GM04504 (cell line): ENCODE measurements around the gene SCGB1D4.
"Not testable (repeated sequence)": the region's sequence is repeated elsewhere in the genome, so short reads cannot be mapped to it uniquely, and the experiment has no call there.

Source experiments
- DNase-seq: peaks from one replicate; pipeline ENCODE4 v3.0.0-alpha.2; 2012; ENCODE audit warnings: low read depth

The SCGB1D4 gene

GRCh38 chr11:62298975-62299374, at the start of gene SCGB1D4:
TSS of gene SCGB1D4 (minus strand) at chr11:62299075. CDS start at chr11:62299010, 65 bp downstream.
- DNase-seq: no peak

GRCh38 chr11:62345861-62346260, 47.0 kb upstream of the SCGB1D4 start:
- DNase-seq: no peak

GRCh38 chr11:62344210-62344609, 45.3 kb upstream of the SCGB1D4 start:
- DNase-seq: no peak

- not testable (repeated sequence) for DNase-seq
These were observed 44.8 kb upstream of the SCGB1D4 start for GRCh38 chr11:62343646-62344190.

GRCh38 chr11:62341588-62341987, 42.7 kb upstream of the SCGB1D4 start:
- DNase-seq: no peak

- DNase-seq: peak; percentile 14
These were observed 41.5 kb upstream of the SCGB1D4 start for GRCh38 chr11:62340269-62340901.

- no peak for DNase-seq
These were observed 39.3 kb upstream of the SCGB1D4 start for GRCh38 chr11:62338218-62338617.

GRCh38 chr11:62337303-62338181, 38.7 kb upstream of the SCGB1D4 start, which contains the start of gene ASRGL1:
TSS of gene ASRGL1 (plus strand) at chr11:62337448. CDS start at chr11:62337978, 530 bp downstream.
- DNase-seq: peak; percentile 10

GRCh38 chr11:62336949-62337302, 38.1 kb upstream of the SCGB1D4 start:
- not testable (repeated sequence) for DNase-seq

GRCh38 chr11:62333768-62334167, 34.9 kb upstream of the SCGB1D4 start:
- no peak for DNase-seq

GRCh38 chr11:62331264-62331663, 32.4 kb upstream of the SCGB1D4 start:
- not testable (repeated sequence) for DNase-seq

GRCh38 chr11:62327541-62327940, 28.7 kb upstream of the SCGB1D4 start:
- not testable (repeated sequence) for DNase-seq

GRCh38 chr11:62326719-62327118, 27.8 kb upstream of the SCGB1D4 start:
- not testable (repeated sequence) for DNase-seq

GRCh38 chr11:62325781-62326180, 26.9 kb upstream of the SCGB1D4 start:
- not testable (repeated sequence) for DNase-seq

- no peak for DNase-seq
These were observed 26.1 kb upstream of the SCGB1D4 start for GRCh38 chr11:62324731-62325556.

GRCh38 chr11:62322524-62322923, 23.6 kb upstream of the SCGB1D4 start:
- no peak for DNase-seq

- no peak for DNase-seq
These were observed 16.6 kb upstream of the SCGB1D4 start for GRCh38 chr11:62315431-62315830.

- no peak for DNase-seq
These were observed 11.1 kb upstream of the SCGB1D4 start for GRCh38 chr11:62309991-62310390.

- no peak for DNase-seq
These were observed 9.1 kb upstream of the SCGB1D4 start for GRCh38 chr11:62307950-62308349.

GRCh38 chr11:62306227-62306626, 7.4 kb upstream of the SCGB1D4 start:
- no peak for DNase-seq

- no peak for DNase-seq
These were observed 3.4 kb downstream of the SCGB1D4 start for GRCh38 chr11:62295504-62295903.

- DNase-seq: no peak
These were observed 18.4 kb downstream of the SCGB1D4 start for GRCh38 chr11:62280452-62280851.
